Left lung (tissue), 10 donors: ENCODE measurements around the gene SF1. TPM values are rescaled to one million over a fixed set of nuclear protein-coding genes. Genes with fewer than 3 reads are reported as not detected.

Experiments
- ATAC-seq: fragments of 200-7000 bp; cut with Tn5 transposase; one replicate; pipeline ENCODE4 v1.9.1; 2020; ENCODE audit warnings: moderate library complexity
- DNase-seq, 4 donors: peaks; one replicate each; pipeline ENCODE4 v3.0.0-alpha.2; 2013 to 2020
- H3K27ac ChIP-seq, 2 donors: fragments of 200-600 bp; sonication (generic) in 1 of 2; one replicate each; pipeline versions ENCODE4 v1.5.0 to v1.8.0; 2020 to 2021
- H3K27me3 ChIP-seq, 2 donors: fragments of 200-600 bp; sonication (generic) in 1 of 2; one replicate each; pipeline versions ENCODE4 v1.5.0 to v1.8.0; 2020 to 2021
- H3K36me3 ChIP-seq, 2 donors: fragments of 200-600 bp; sonication (generic) in 1 of 2; one replicate each; pipeline versions ENCODE4 v1.5.0 to v1.8.0; 2020 to 2021
- H3K4me1 ChIP-seq, 2 donors: fragments of 200-600 bp; one replicate each; pipeline ENCODE4 v1.8.0; 2021
- H3K4me3 ChIP-seq, 2 donors: fragments of 200-600 bp; sonication (generic) in 1 of 2; one replicate each; pipeline versions ENCODE4 v1.5.0 to v1.8.0; 2020 to 2021; ENCODE audit warnings: mild to moderate bottlenecking in 1 of 2
- H3K9me3 ChIP-seq, 2 donors: fragments of 200-600 bp; sonication (generic) in 1 of 2; one replicate each; pipeline versions ENCODE4 v1.5.0 to v1.8.0; 2020 to 2021
- intact Hi-C, 2 donors: fragments of 100-400 bp; cut with DNase I; formaldehyde crosslinking; loops; one replicate each; pipeline versions ENCODE4 v1.11.2 to v1.14.2; 2022
- polyA plus RNA-seq, 6 donors: library from polyadenylated mRNA; unstranded; fragments of 120-200 nt; gene quantifications; one replicate each; pipeline ENCODE4 v1.2.1, GENCODE V29; 2013; ENCODE audit not compliant: insufficient read length in 6 of 6
- total RNA-seq, 2 donors: library from RNA; stranded (reverse); fragmentation: NEBNext Ultra II Directional; extraction: Animal tissue kit (Norgen Biotek cat#: 25700); gene quantifications; one replicate each; pipeline ENCODE4 v1.2.1, GENCODE V29; 2021
- TF ChIP-seq, protein P1 (sequence below), 2 donors: fragments of 200-600 bp; sonication (generic) in 1 of 2; IDR thresholded peaks; one replicate each; pipeline versions ENCODE4 v1.5.0 to v1.8.0; 2021; ENCODE audit warnings: antibody characterized with exemption in 2 of 2
- donor health status: DM: no; HTN: yes; CAD: no.
- donor health status: DM: no; HTN: no; CAD: no.

SF1 gene
- total and polyA plus RNA-seq, 8 donors, result 169 to 519 (median 446) TPM

DNA sequence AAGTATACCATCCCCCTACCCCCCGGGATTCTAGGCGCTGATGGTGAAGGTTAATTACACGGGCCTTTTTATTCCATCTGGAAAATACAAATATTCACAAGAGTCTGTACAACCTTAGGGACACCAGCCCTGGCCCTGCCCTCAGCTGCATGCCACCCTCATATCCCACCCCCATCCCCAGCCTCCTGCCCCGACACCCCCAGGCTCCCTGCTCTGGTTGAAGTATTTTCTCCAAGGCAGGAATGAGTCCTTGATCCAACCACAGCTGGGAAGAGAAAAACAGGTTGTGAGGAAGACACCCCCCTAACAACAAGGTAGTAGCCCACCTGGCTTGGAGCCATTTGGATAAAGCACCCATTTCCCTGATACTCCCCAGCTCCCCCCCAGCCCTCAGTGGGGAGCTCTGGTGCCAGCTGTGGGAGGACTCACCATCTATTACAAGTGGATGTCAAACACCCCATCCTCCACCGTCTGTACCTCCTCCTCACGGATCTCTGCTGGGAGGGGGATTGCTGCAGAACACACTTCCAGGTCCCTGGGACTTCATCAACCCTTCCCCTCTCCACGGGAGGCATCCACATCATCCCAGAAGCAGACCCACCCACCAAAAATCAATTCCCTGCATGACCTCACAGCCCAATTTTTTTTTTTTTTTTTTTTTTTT is 51.3 kb downstream of the SF1 start:
- TF ChIP-seq, protein P1, sequence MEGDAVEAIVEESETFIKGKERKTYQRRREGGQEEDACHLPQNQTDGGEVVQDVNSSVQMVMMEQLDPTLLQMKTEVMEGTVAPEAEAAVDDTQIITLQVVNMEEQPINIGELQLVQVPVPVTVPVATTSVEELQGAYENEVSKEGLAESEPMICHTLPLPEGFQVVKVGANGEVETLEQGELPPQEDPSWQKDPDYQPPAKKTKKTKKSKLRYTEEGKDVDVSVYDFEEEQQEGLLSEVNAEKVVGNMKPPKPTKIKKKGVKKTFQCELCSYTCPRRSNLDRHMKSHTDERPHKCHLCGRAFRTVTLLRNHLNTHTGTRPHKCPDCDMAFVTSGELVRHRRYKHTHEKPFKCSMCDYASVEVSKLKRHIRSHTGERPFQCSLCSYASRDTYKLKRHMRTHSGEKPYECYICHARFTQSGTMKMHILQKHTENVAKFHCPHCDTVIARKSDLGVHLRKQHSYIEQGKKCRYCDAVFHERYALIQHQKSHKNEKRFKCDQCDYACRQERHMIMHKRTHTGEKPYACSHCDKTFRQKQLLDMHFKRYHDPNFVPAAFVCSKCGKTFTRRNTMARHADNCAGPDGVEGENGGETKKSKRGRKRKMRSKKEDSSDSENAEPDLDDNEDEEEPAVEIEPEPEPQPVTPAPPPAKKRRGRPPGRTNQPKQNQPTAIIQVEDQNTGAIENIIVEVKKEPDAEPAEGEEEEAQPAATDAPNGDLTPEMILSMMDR (IDR thresholded peaks at IDR 0.05), result no peak
- intact Hi-C loops, result no loop called here
- H3K9me3 ChIP-seq, result no peaks in the 10 kb centered on the region
- no peak overlapping the region for H3K4me3 ChIP-seq
- DNase-seq, result no peak
- ATAC-seq, result no peak
- no peak overlapping the region for H3K27ac ChIP-seq
- H3K4me1 ChIP-seq, result peaks cover 0 to 8% of the 10 kb centered on the region in 2 donors
- peaks cover under 1 to 17% of the 10 kb centered on the region in 2 donors for H3K27me3 ChIP-seq
- peaks cover 0 to 40% of the 10 kb centered on the region in 2 donors for H3K36me3 ChIP-seq

DNA sequence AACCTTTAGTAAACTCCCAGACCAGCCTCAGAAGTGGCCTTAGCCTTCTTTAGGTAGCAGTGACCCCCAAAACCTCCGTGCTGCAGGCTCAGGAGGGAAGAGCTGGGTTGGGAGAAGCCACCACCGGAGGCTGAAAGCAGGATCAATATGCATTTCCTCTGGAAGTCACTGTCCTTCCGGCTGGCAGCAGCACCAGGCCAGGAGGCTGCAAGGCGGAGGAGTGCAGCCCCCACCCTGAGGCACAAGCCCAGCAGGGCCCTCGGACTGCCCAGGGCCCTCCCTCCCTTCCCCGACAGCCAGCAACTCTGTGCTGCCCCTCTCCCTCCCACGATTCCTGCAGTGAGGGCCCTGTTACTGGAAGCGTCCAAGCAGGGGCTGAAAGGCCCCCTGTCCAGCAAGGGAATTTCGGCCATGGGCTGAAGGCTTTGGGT is 52.1 kb downstream of the SF1 start:
- H3K4me1 ChIP-seq, result peaks cover 0 to 8% of the 10 kb centered on the region in 2 donors
- H3K4me3 ChIP-seq, result no peak overlapping the region
- peaks cover 4 to 25% of the 10 kb centered on the region in 2 donors for H3K27me3 ChIP-seq
- intact Hi-C loops, result no loop called here
- TF ChIP-seq, protein P1 (IDR thresholded peaks at IDR 0.05), result no peak
- ATAC-seq, result no peak
- H3K36me3 ChIP-seq, result peaks cover 0 to 32% of the 10 kb centered on the region in 2 donors
- no peaks in the 10 kb centered on the region for H3K9me3 ChIP-seq
- no peak overlapping the region for H3K27ac ChIP-seq
- DNase-seq, result no peak

DNA sequence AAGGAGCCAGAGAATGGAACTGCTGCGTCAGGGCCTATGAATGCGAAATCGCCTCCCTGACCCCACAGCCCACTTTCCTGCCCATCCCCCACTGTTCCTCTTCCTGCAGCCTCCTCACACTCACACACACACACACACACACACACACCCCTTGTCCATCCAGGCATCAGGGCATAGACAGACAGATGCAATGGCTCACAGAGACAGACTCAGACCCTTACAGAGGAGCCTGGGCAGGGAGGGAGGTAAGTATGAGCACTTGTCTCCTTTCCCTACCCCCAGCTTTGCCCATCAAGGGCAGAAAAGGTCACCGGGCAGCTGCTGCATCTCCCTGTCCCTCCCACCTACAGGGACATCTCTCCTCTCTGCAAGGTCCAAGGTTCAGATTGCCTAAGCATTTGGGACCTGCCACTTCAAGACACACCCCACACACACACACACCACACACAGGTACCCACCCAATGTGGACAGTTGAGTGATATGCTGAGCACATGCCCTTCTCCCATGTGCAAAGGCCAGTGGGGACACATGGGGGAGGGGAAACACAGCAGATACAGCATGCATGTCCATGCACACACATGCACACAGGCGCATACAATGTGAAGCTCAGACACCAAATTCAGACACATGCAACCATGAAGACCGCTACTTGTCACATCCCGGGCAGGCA is 53.3 kb downstream of the SF1 start:
- H3K4me3 ChIP-seq, result no peak overlapping the region
- ATAC-seq, result no peak
- no peaks in the 10 kb centered on the region for H3K9me3 ChIP-seq
- peaks cover 0 to 8% of the 10 kb centered on the region in 2 donors for H3K4me1 ChIP-seq
- intact Hi-C loops, result no loop called here
- H3K27ac ChIP-seq, result no peak overlapping the region
- no peak for DNase-seq
- peaks cover 0 to 26% of the 10 kb centered on the region in 2 donors for H3K36me3 ChIP-seq
- TF ChIP-seq, protein P1 (IDR thresholded peaks at IDR 0.05), result no peak
- H3K27me3 ChIP-seq, result peaks cover 4 to 37% of the 10 kb centered on the region in 2 donors

DNA sequence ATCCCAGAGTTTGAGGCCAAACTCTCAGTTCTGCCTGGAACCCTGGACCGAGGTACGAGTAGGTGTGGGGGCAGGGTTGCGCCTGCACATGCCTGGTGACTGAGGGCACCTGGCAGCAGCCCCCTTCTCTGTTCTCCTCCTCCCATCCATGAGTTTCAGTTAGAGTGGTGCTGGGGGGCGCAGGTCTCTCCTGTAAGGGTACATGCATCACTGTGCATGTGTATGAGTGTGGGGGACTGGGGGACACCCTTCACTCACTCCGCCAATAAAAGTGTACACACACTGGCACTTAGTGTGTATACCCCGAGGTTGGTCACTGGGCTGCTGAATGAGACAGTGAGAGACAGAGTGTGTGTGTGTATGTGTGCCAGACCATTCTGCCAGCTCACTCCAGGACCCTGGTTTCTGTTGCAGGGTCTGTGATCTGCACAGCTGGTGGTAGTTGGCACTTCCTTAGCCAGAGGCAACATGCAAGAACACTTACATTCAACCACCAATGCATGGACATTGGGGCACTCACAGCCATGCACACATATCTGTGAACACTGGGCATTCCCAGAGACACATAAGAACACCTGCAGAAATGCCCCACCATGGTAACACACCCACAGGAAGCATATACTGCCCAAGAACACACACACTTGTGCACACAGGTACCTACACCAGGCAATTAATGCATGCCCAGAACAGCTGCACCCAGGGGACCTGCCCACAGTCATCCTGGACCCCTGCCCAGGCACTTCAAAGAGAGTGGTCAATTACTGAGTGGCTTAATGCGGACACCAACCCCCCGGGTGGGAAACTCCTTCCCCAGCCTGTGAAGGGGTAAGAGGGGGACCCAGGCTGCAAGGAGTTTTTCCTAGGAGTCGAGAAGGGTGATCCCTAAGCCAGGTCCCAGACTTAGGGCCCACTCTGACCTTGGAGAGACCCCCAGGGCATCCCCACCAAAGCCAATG is 54.2 kb downstream of the SF1 start:
- Histone ChIP-seq H3K27ac (no peak overlapping the region), H3K9me3 (no peaks in the 10 kb centered on the region), H3K27me3 (peaks cover 4 to 45% of the 10 kb centered on the region in 2 donors), H3K4me1 (peaks cover 0 to 8% of the 10 kb centered on the region in 2 donors), H3K4me3 (peak overlapping the region in 1 of 2 donors; percentile 82), H3K36me3 (peaks cover 0 to 21% of the 10 kb centered on the region in 2 donors)
- ATAC-seq (no peak), DNase-seq (peak in 1 of 4 donors; percentile 32)
- TF ChIP-seq, protein P1 (IDR thresholded peaks at IDR 0.05), result no peak
- intact Hi-C loops, result no loop called here
